Stimulated activated CD4-positive, alpha-beta T cell treated with anti-CD3 and anti-CD28 coated beads, Interleukin-2, amount 100 ng/mL, for 48 hours (primary cell): ENCODE results near the gene RSF1.

Experiments used
- DNase-seq, 2 donors: peaks; one replicate each; pipeline ENCODE4 v3.0.0-alpha.2; 2020

RSF1 gene

GRCh38 chr11:77806993-77807392, 13.5 kb downstream of the RSF1 start:
- no peak for DNase-seq

- no peak for DNase-seq
Measured at GRCh38 chr11:77806415-77806814, 14.1 kb downstream of the RSF1 start.

- DNase-seq: no peak
Measured at GRCh38 chr11:77801477-77801876, 19.0 kb downstream of the RSF1 start.

GRCh38 chr11:77800449-77800848, 20.1 kb downstream of the RSF1 start:
- DNase-seq: no peak

DNA sequence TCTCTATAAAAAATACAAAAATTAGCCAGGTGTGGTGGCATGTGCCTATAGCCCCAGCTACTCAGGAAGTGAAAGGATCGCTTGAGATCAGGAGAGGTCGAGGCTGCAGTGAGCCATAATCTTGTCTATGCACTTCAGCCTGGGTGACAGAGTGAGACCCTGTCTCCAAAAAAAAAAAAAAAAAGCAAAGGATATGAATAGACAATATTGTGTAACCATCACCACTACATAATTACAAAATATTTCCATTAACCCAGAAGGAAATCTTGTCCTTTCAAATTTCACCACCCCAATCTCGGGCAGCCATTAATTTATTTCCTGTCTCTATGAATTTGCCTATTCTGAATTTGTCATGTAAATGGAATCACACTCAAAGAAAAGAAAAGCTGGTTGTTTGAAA, 21.2 kb downstream of the RSF1 start:
- DNase-seq: no peak

DNA sequence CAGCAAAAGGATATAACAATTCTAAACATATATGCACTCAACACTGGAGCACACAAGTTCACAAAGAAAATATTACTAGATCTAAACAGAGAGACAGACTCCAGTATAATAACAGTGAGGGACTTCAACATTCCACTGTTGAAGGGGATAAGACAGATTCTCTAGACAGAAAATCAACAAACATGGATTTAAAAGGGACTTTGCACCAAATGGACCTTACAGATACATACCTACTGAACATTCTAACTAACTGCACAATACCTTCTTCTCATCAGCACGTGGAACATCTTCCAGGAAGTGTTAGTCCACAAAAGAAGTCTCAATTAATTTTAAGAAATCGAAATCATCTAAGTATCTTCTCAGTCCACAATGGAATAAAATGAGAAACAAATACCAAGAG, 26.6 kb downstream of the RSF1 start:
- no peak for DNase-seq

DNA sequence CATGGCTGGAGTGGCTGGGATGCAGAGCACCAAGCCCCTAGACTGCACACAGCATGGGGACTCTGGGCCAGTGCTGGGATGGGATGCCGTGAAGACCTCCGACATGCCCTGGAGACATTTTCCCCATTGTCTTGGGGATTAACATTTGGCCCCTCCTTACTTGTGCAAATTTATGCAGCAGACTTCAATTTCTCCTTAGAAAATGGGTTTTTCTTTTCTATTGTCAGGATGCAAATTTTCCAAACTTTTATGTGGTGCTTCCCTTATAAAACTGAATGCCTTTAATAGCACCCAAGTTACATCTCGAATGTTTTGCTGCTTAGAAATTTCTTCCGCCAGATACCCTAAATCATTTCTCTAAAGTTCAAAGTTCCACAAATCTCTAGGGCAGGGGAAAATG, 29.2 kb downstream of the RSF1 start:
- no peak for DNase-seq

DNA sequence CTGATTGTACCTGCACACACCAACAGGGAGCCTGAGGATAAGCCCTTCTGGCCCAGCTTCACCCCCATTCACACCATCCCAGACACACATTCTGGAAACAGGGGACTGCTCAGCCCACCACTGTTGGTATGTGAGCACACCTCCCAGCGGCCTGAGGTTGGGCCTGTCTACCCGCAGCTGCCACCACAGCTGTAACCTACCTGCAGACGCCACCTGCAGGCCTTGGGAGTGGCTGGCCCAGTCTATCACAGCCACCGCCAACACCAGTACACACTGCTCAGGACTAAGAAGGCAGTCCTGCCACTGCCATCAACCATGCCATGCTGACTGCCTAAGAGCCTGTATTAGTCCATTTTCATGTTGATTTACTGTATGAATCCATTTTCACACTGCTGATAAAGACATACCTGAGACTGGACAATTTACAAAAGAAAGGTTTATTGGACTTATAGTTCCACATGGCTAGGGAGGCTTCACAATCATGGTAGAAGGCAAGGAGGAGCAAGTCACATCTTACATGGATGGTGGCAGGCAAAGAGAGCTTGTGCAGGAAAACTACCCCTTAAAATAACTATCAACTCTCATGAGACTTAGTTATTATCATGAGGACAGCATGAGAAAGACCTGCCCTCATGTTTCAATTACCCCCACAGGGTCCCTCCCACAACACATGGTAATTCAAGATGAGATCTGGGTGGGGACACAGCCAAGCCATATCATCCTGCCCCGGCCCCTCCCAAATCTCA, 30.6 kb downstream of the RSF1 start:
- DNase-seq: no peak

- DNase-seq: no peak
Measured at GRCh38 chr11:77789061-77789730, 31.3 kb downstream of the RSF1 start.

DNA sequence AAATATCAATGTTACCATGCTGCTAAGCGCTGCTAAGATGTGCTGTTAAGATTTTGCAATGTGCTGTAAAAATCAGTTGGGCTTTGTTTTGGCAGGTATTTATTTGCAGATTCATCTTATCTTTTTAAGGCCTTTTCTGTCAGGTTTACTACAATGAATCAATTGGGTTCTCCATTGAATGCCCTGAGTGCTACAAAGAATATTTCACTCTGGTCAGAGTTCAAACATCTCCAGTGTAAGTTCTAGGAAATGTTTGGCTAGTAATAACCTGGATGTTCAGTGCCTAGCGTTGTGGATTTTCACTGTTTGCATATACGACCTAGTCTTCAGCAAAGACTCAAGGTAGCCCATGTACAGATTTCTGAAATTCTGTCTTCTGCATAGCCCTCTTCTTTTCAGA, 36.0 kb downstream of the RSF1 start:
- no peak for DNase-seq

DNA sequence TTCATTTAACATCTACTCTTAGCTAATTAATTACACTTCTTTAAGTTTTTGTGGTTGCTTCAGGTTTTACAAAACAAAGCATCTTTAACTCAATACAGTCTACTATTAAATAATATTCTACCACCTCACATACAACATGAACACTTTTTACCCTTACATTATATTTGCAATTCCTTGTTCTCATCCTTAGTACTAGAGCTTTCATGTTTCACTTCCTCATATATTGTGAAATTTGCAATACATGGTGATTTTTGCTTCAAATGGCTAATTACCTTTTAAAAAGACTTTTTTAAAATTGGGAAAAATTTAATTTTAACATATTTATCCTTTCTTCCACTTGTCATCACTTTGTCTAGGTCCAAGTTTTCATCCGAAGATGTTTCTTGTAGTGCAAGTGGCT, 37.5 kb downstream of the RSF1 start:
- DNase-seq: no peak

DNA sequence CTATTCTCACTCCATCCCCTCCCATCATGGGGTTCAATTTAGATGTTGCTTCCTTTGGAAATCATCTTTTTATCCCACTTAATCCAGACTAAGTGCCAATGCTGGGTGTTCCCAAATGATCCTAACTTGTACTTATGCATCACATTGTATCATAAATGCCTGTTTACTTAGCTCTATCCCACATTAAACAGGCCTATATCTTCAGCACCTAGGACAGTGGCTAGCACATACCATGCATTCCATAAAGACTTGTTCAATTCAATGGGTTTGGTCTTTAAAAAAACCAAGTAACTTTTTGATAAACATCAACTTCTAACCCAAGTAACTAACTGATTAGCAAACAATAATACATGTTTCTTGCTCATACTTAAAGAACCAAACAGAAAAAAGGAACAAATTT, 40.6 kb downstream of the RSF1 start:
- no peak for DNase-seq

- no peak for DNase-seq
Measured at GRCh38 chr11:77778549-77778948, 42.0 kb downstream of the RSF1 start.

- DNase-seq: no peak
Measured at GRCh38 chr11:77778118-77778517, 42.4 kb downstream of the RSF1 start.

DNA sequence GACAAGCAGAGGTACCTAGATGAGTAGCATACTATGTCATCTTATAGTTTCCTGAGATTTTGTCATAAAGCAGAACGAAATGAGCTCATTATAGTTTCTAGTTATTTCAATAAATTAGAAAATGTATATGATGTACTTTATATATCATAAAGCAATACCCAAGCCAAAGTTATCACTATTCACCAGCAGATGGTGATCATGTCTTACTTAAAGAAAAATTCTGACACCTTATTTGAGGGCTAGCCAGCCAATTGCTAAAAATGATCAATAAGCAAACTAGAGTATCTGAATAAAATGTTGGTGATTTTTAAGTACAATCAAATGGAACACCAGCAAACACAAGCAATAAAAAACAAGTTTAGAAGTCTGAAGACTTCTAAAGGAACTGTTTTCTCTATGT, 44.1 kb downstream of the RSF1 start:
- DNase-seq: no peak

- DNase-seq: no peak
Measured at GRCh38 chr11:77775936-77776335, 44.6 kb downstream of the RSF1 start.

- DNase-seq: no peak
Measured at GRCh38 chr11:77771135-77771534, 49.4 kb downstream of the RSF1 start.

DNA sequence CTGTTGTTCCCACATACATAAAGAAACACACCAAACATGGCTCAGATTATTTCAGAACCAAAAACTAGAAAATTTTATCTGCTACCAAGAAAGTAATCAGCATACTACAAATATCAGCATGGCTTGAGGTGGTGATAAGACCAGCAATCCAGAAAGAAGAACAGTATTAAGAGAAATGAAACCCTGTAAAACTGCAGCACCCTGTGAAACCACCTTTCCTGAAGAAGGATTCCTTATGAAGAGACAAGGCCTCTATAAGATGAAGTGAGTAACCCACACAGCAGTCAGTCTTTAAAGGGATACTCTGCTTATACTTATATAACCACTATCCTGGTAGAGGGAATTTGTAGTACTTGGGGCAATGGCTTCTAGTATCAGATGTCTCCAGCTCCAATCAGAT, 49.9 kb downstream of the RSF1 start:
- no peak for DNase-seq

DNA sequence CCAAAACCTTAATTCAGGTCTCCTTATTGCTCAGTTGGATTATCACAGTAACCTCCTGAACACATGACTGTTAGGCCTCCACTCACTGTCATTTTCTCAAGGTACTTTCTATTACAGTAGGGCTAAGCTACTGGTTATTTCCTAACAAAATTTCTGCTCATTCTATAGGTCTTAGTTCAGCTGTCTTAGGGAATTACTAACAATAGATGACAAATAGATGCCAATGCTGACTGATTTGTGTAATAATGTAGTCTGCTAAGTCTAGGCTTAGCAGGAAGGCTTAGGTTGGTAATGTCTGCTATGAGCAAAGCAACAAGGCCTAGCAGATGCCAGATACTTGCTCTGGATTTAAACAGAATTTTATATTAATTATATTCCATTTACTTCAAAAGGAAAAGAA, 58.1 kb downstream of the RSF1 start:
- no peak for DNase-seq

- no peak for DNase-seq
Measured at GRCh38 chr11:77761491-77761890, 59.0 kb downstream of the RSF1 start.

GRCh38 chr11:77758331-77758730, 62.2 kb downstream of the RSF1 start:
- no peak for DNase-seq

- no peak for DNase-seq
Measured at GRCh38 chr11:77753230-77753629, 67.3 kb downstream of the RSF1 start.

- no peak for DNase-seq
Measured at GRCh38 chr11:77752516-77752915, 68.0 kb downstream of the RSF1 start.

DNA sequence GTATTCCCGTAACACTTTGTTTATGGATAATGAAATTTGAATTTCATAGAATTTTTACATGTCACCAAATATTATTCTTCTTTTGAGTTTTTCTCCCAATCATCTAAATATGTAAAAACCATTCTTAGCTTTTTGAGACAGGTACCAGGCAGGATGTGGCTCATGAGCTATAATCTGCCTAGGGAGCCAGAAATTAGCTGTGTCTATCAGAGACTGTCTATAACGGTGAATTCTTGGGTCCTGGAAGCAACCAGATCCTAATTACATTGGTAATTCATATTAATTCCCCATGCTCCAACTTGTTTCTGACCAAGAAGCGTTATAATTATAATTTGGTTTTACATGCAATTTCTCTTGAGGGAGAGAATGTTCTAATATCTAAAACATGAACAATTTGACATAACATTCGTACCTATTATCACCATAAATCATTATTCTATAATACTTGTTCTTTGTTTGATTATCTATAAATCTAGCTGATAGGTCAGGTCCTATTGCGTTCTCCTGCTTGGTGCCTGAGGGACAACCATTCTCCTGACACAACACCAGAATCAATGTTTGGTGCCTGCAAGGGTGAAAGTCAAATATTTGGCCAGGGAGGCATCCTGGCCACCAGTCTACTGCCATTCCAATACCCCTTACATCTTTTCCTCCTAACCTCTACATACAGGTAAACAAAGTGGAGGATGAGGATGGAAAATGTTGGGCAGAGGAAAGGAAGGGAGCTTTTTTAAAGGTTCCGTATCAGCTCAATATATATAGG, 69.9 kb downstream of the RSF1 start:
- DNase-seq: no peak
